IMR-90 (cell line): ENCODE results near the gene PBOV1. TPM values are rescaled to one million over a fixed set of nuclear protein-coding genes. Genes with fewer than 3 reads are reported as not detected.

ENCODE experiments used
- ATAC-seq: fragments of 200-7000 bp; cut with Tn5 transposase; 2 replicates; pipeline ENCODE4 v1.9.1; 2020; ENCODE audit warnings: low read depth, mild to moderate bottlenecking, moderate library complexity
- BruUV-seq: library from RNA; stranded (reverse); fragments of 400-500 nt; replicated peaks from 2 replicates; lab custom pipeline; 2021; lab: Mats Ljungman, UMichigan
- CTCF ChIA-PET: fragments of 300-600 bp; formaldehyde crosslinking; extraction: SDS; loops from one replicate; lab custom pipeline; 2021; ENCODE audit warnings: antibody characterized with exemption; lab: Yijun Ruan, JAX
- POLR2A ChIA-PET: fragments of 300-600 bp; sonication (Branson Sonifier 250); formaldehyde crosslinking; loops from one replicate; lab custom pipeline; 2022; ENCODE audit warnings: antibody characterized with exemption; ENCODE audit not compliant: unreplicated experiment; lab: Charles Lee
- DNase-seq: peaks from one replicate; pipeline ENCODE4 v3.0.0; 2013
- H2AFZ ChIP-seq: replicated peaks from 2 replicates; pipeline ENCODE3; 2013; ENCODE audit warnings: low read length, mild to moderate bottlenecking; ENCODE audit not compliant: poor library complexity
- H2AK5ac ChIP-seq: 2 replicates; pipeline ENCODE4 v1.6.1; 2013; ENCODE audit warnings: low read depth, low read length, inconsistent platforms
- H2AK9ac ChIP-seq: replicated peaks from 2 replicates; pipeline ENCODE3; 2013; ENCODE audit warnings: mild to moderate bottlenecking, low read depth, low read length, moderate library complexity; ENCODE audit not compliant: poor library complexity
- H2BK120ac ChIP-seq: 2 replicates; pipeline ENCODE4 v1.6.1; 2013; ENCODE audit warnings: low read depth, low read length, inconsistent platforms
- H2BK15ac ChIP-seq: 3 replicates; pipeline ENCODE4 v1.6.1; 2013; ENCODE audit warnings: low read depth, low read length, inconsistent platforms
- H2BK20ac ChIP-seq: 2 replicates; pipeline ENCODE4 v1.6.1; 2013; ENCODE audit warnings: low read depth, mild to moderate bottlenecking, inconsistent platforms, low read length, moderate library complexity
- H2BK5ac ChIP-seq: 2 replicates; pipeline ENCODE4 v1.6.1; 2013; ENCODE audit warnings: mild to moderate bottlenecking, low read depth, low read length, inconsistent platforms; ENCODE audit not compliant: poor library complexity, severe bottlenecking
- H3K14ac ChIP-seq: replicated peaks from 2 replicates; pipeline ENCODE4 v1.6.1; 2013; ENCODE audit warnings: low read depth, low read length, inconsistent platforms
- H3K18ac ChIP-seq: 2 replicates; pipeline ENCODE4 v1.6.1; 2013; ENCODE audit warnings: low read depth, low read length, control low read depth
- H3K23ac ChIP-seq: 2 replicates; pipeline ENCODE4 v1.6.1; 2013; ENCODE audit warnings: low read depth, low read length, inconsistent platforms
- H3K27ac ChIP-seq: 2 replicates; pipeline ENCODE4 v1.5.1; 2013; ENCODE audit warnings: mild to moderate bottlenecking, control low read depth, low read length; ENCODE audit not compliant: insufficient read depth
- H3K27me3 ChIP-seq: 2 replicates; pipeline ENCODE4 v1.6.1; 2013; ENCODE audit warnings: low read length; ENCODE audit not compliant: control insufficient read depth, insufficient read depth
- H3K36me3 ChIP-seq: 2 replicates; pipeline ENCODE4 v1.6.1; 2013; ENCODE audit warnings: low read length, mixed read lengths; ENCODE audit not compliant: control insufficient read depth, insufficient read depth
- H3K4ac ChIP-seq: 2 replicates; pipeline ENCODE4 v1.6.1; 2013; ENCODE audit warnings: low read depth, low read length, inconsistent platforms
- H3K4me1 ChIP-seq: 2 replicates; pipeline ENCODE4 v1.6.1; 2013; ENCODE audit warnings: low read length, mixed read lengths; ENCODE audit not compliant: control insufficient read depth, insufficient read depth
- H3K4me2 ChIP-seq: 2 replicates; pipeline ENCODE4 v1.6.1; 2013; ENCODE audit warnings: low read depth, mild to moderate bottlenecking, control low read depth, low read length, moderate library complexity
- H3K4me3 ChIP-seq: 2 replicates; pipeline ENCODE4 v1.5.1; 2013; ENCODE audit warnings: low read depth, mild to moderate bottlenecking, control low read depth, low read length, moderate library complexity; ENCODE audit not compliant: insufficient read depth
- H3K56ac ChIP-seq: 2 replicates; pipeline ENCODE4 v1.6.1; 2013; ENCODE audit warnings: low read length, inconsistent platforms; ENCODE audit not compliant: insufficient read depth; ENCODE audit errors: extremely low read depth
- H3K79me1 ChIP-seq, 2 experiments: 2 replicates each; pipeline ENCODE4 v1.6.1; 2013; ENCODE audit warnings: low read length in 2 of 2, inconsistent platforms in 1 of 2, low read depth in 1 of 2
- H3K9ac ChIP-seq: 2 replicates; pipeline ENCODE4 v1.6.1; 2013; ENCODE audit warnings: low read depth, low read length, control low read depth
- H3K9me1 ChIP-seq: 2 replicates; pipeline ENCODE4 v1.6.1; 2013; ENCODE audit warnings: low read length, inconsistent platforms; ENCODE audit not compliant: insufficient read depth
- H3K9me3 ChIP-seq: 2 replicates; pipeline ENCODE4 v1.6.1; 2013; ENCODE audit warnings: low read length; ENCODE audit not compliant: control insufficient read depth, insufficient read depth
- H4K20me1 ChIP-seq: 2 replicates; pipeline ENCODE4 v1.6.1; 2013; ENCODE audit warnings: low read length, inconsistent platforms; ENCODE audit not compliant: insufficient read depth
- H4K5ac ChIP-seq: 2 replicates; pipeline ENCODE4 v1.6.1; 2013; ENCODE audit warnings: mild to moderate bottlenecking, low read depth, low read length, control low read depth
- H4K8ac ChIP-seq, 2 experiments: 2 replicates each; pipeline ENCODE4 v1.6.1; 2013; ENCODE audit warnings: low read depth in 2 of 2, low read length in 2 of 2, control low read depth in 1 of 2, inconsistent platforms in 1 of 2
- H4K91ac ChIP-seq: 2 replicates; pipeline ENCODE4 v1.6.1; 2013; ENCODE audit warnings: low read depth, low read length, inconsistent platforms; ENCODE audit not compliant: insufficient read depth
- BHLHE40 ChIP-seq: fragments of 150-350 bp; IDR thresholded peaks from 2 replicates; pipeline ENCODE4 v1.6.1; 2016; ENCODE audit warnings: mild to moderate bottlenecking, low read depth, low read length
- CEBPB ChIP-seq: IDR thresholded peaks from 2 replicates; pipeline ENCODE4 v1.6.1; 2012; ENCODE audit warnings: low read depth, low read length, improper control_type of control experiment
- CHD1 ChIP-seq: IDR thresholded peaks from 2 replicates; pipeline ENCODE4 v1.6.1; 2012; ENCODE audit warnings: low read depth, low read length, improper control_type of control experiment
- CTCF ChIP-seq: conservative IDR thresholded peaks from 2 replicates; pipeline ENCODE4 v1.5.1; 2012; ENCODE audit warnings: mild to moderate bottlenecking, low read depth, low read length, improper control_type of control experiment
- ELK1 ChIP-seq: fragments of 150-350 bp; IDR thresholded peaks from 2 replicates; pipeline ENCODE4 v1.6.1; 2016; ENCODE audit warnings: low read depth, mild to moderate bottlenecking, low read length, moderate library complexity, borderline replicate concordance
- FOS ChIP-seq: fragments of 150-350 bp; IDR thresholded peaks from 2 replicates; pipeline ENCODE4 v1.6.1; 2016; ENCODE audit warnings: low read depth, low read length
- MAFK ChIP-seq: IDR thresholded peaks from 2 replicates; pipeline ENCODE4 v1.6.1; 2012; ENCODE audit warnings: low read depth, low read length, improper control_type of control experiment
- MAZ ChIP-seq: IDR thresholded peaks from 2 replicates; pipeline ENCODE4 v1.6.1; 2012; ENCODE audit warnings: low read depth, mild to moderate bottlenecking, low read length, improper control_type of control experiment, moderate library complexity, borderline replicate concordance
- MXI1 ChIP-seq: IDR thresholded peaks from 2 replicates; pipeline ENCODE4 v1.6.1; 2012; ENCODE audit warnings: low read depth, mild to moderate bottlenecking, low read length, moderate library complexity, borderline replicate concordance
- NFE2L2 ChIP-seq: fragments of 150-350 bp; IDR thresholded peaks from 2 replicates; pipeline ENCODE4 v1.6.1; 2016; ENCODE audit warnings: low read depth, mild to moderate bottlenecking, low read length
- POLR2A ChIP-seq: IDR thresholded peaks from 2 replicates; pipeline ENCODE4 v1.6.1; 2012; ENCODE audit warnings: mild to moderate bottlenecking, low read depth, low read length
- RAD21 ChIP-seq: IDR thresholded peaks from 2 replicates; pipeline ENCODE4 v1.6.1; 2012; ENCODE audit warnings: low read length, improper control_type of control experiment
- RCOR1 ChIP-seq: IDR thresholded peaks from 2 replicates; pipeline ENCODE4 v1.6.1; 2012; ENCODE audit warnings: mild to moderate bottlenecking, low read length, improper control_type of control experiment; ENCODE audit not compliant: insufficient replicate concordance
- RFX5 ChIP-seq: IDR thresholded peaks from 2 replicates; pipeline ENCODE4 v1.8.0; 2012; ENCODE audit warnings: low read depth, mild to moderate bottlenecking, low read length, moderate library complexity
- SMC3 ChIP-seq: fragments of 150-350 bp; IDR thresholded peaks from 2 replicates; pipeline ENCODE4 v1.6.1; 2016; ENCODE audit warnings: low read depth, mild to moderate bottlenecking, antibody characterized with exemption, low read length, moderate library complexity
- WGBS, 2 experiments: methylation state at CpG; one replicate each; pipeline versions ENCODE4 v1.1.5 to v1.1.7; 2013; ENCODE audit warnings: missing lambda C conversion rate in 2 of 2; ENCODE audit not compliant: insufficient read length in 1 of 2; ENCODE audit errors: extremely low coverage in 2 of 2; 5-methylcytosine and 5-hydroxymethylcytosine counted together
- dilution Hi-C: fragments of 300-500 bp; cut with HindIII; formaldehyde crosslinking; loops from one replicate; pipeline ENCODE4 v1.14.3; 2018; ENCODE audit warnings: low sequenced_read_pairs; ENCODE audit not compliant: unreplicated experiment
- in situ Hi-C: fragments of 300-500 bp; cut with MboI; formaldehyde crosslinking; loops from 3 replicates; pipeline ENCODE4 v1.14.3; 2019; ENCODE audit warnings: low sequenced_read_pairs, inconsistent platforms, mixed read lengths
- intact Hi-C: fragments of 100-400 bp; cut with micrococcal nuclease; formaldehyde crosslinking; loops from 2 replicates; pipeline ENCODE4 v1.10.0; 2022
- polyA plus RNA-seq, 3 experiments: library from polyadenylated mRNA; depleted of rRNA; stranded (reverse); fragments of >200 nt; gene quantifications; 2 replicates each; pipeline ENCODE4 v1.2.3, GENCODE V29; 2012; ENCODE audit warnings: low replicate concordance in 1 of 3
- total RNA-seq: library from RNA; depleted of rRNA; stranded (reverse); fragments of >200 nt; gene quantifications from 2 replicates; pipeline ENCODE4 v1.2.3, GENCODE V29; 2012
- TF ChIP-seq, protein P1 (sequence below): fragments of 150-350 bp; IDR thresholded peaks from 2 replicates; pipeline ENCODE4 v1.6.1; 2017; ENCODE audit warnings: mild to moderate bottlenecking, antibody characterized with exemption, low read length, low read depth

PBOV1 gene
- total and polyA plus RNA-seq, 2 of the 4 experiments (the other 2 are of a cell fraction) = not detected

GRCh38 chr6:138258991-138259390, 40.7 kb upstream of the PBOV1 start:
- H3K4me1 ChIP-seq = no peaks in the 10 kb centered on the region
- no peak overlapping the region for H2BK5ac ChIP-seq
- dilution Hi-C loops = no loop called here
- no peak for TF ChIP-seq RCOR1
- no peak for TF ChIP-seq BHLHE40
- no peak for TF ChIP-seq MXI1
- no peak for TF ChIP-seq RAD21
- no peak for TF ChIP-seq CEBPB
- no peak for TF ChIP-seq CHD1
- no peak for TF ChIP-seq NFE2L2
- TF ChIP-seq, protein P1, sequence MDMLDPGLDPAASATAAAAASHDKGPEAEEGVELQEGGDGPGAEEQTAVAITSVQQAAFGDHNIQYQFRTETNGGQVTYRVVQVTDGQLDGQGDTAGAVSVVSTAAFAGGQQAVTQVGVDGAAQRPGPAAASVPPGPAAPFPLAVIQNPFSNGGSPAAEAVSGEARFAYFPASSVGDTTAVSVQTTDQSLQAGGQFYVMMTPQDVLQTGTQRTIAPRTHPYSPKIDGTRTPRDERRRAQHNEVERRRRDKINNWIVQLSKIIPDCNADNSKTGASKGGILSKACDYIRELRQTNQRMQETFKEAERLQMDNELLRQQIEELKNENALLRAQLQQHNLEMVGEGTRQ = no peak
- TF ChIP-seq FOS = no peak
- TF ChIP-seq SMC3 = no peak
- TF ChIP-seq RFX5 = no peak
- no peak for TF ChIP-seq POLR2A
- TF ChIP-seq MAFK = no peak
- TF ChIP-seq ELK1 = no peak
- no peak for TF ChIP-seq MAZ
- TF ChIP-seq CTCF = no peak
- H3K36me3 ChIP-seq = no peaks in the 10 kb centered on the region
- no peak overlapping the region for H3K9ac ChIP-seq
- no peak overlapping the region for H2BK15ac ChIP-seq
- no peak overlapping the region for H3K27ac ChIP-seq
- no peak for DNase-seq
- in situ Hi-C loops = no loop called here
- no peak overlapping the region for H3K18ac ChIP-seq
- H3K9me3 ChIP-seq = no peaks in the 10 kb centered on the region
- no peaks in the 10 kb centered on the region for H3K9me1 ChIP-seq
- no peak overlapping the region for H4K8ac ChIP-seq
- 53% methylated on average over 4 of the region's 6 CpGs; no CpG with 5 or more reads in 1 of the 2 experiments for WGBS, 2 experiments
- no peak overlapping the region for H2AFZ ChIP-seq
- H3K14ac ChIP-seq = no peak overlapping the region
- H2BK20ac ChIP-seq = no peak overlapping the region
- ATAC-seq = no peak
- H4K5ac ChIP-seq = no peak overlapping the region
- H2BK120ac ChIP-seq = no peak overlapping the region
- H3K27me3 ChIP-seq = peaks cover 12% of the 10 kb centered on the region
- H2AK5ac ChIP-seq = no peak overlapping the region
- no peak overlapping the region for H4K91ac ChIP-seq
- no peak overlapping the region for H3K23ac ChIP-seq
- POLR2A ChIA-PET = no interaction called here
- H3K4me3 ChIP-seq = no peak overlapping the region
- H4K20me1 ChIP-seq = no peaks in the 10 kb centered on the region; the same call in 1 of the 2 replicates
- no TSS peak for BruUV-seq
- intact Hi-C loops = no loop called here
- CTCF ChIA-PET = no interaction called here
- no peak overlapping the region for H3K4me2 ChIP-seq
- no peak overlapping the region for H2AK9ac ChIP-seq
- H3K4ac ChIP-seq = no peak overlapping the region
- H3K56ac ChIP-seq = no peak overlapping the region
- H3K79me1 ChIP-seq = no peaks in the 10 kb centered on the region
